ENCODE measurements around the gene COX4I2. TPM values are rescaled to one million over a fixed set of nuclear protein-coding genes. Genes with fewer than 3 reads are reported as not detected.

COX4I2 gene
- total RNA-seq, 1 donor from 2014 or later = 0.34 TPM

GRCh38 chr20:31602779-31603441, 34.8 kb upstream of the COX4I2 start:
- Mint-ChIP-seq H3K36me3 (peaks cover 13% of the 10 kb centered on the region), H3K4me3 (peak overlapping the region; percentile 49), H3K27me3 (ENCODE audit: low read depth) (no peaks in the 10 kb centered on the region), H3K9me3 (no peaks in the 10 kb centered on the region), H3K27ac (peak overlapping the region; percentile 100), H3K4me1 (peaks cover 29% of the 10 kb centered on the region)
- no peak for TF ChIP-seq CTCF (IDR thresholded peaks at IDR 0.05; ENCODE audit: unreplicated experiment)
- DNase-seq (ENCODE audit: low spot score in 2 of 2, unreplicated experiment in 2 of 2) = no peak

- Mint-ChIP-seq H3K9me3 (no peaks in the 10 kb centered on the region), H3K4me3 (peak overlapping the region; percentile 98), H3K27ac (peak overlapping the region; percentile 100), H3K36me3 (peaks cover 13% of the 10 kb centered on the region), H3K27me3 (ENCODE audit: low read depth) (no peaks in the 10 kb centered on the region), H3K4me1 (peaks cover 37% of the 10 kb centered on the region)
- no peak for TF ChIP-seq CTCF (IDR thresholded peaks at IDR 0.05; ENCODE audit: unreplicated experiment)
- peak; percentile 100 for DNase-seq (ENCODE audit: low spot score in 2 of 2, unreplicated experiment in 2 of 2)
These were observed 33.7 kb upstream of the COX4I2 start for GRCh38 chr20:31603822-31604566.

GRCh38 chr20:31604567-31605030, 33.1 kb upstream of the COX4I2 start:
- no peak for TF ChIP-seq CTCF (IDR thresholded peaks at IDR 0.05; ENCODE audit: unreplicated experiment)

GRCh38 chr20:31605031-31605901, 32.4 kb upstream of the COX4I2 start, which contains the start of gene ID1:
ID1 (plus strand) TSS chr20:31605289; CDS start chr20:31605388, 99 bp downstream.
- peaks cover 13% of the 10 kb centered on the region for H3K36me3 Mint-ChIP-seq
- H3K4me3 Mint-ChIP-seq = peak within 1 kb of the TSS; percentile 98
- no peaks in the 10 kb centered on the region for H3K27me3 Mint-ChIP-seq (ENCODE audit: low read depth)
- TF ChIP-seq CTCF (IDR thresholded peaks at IDR 0.05; ENCODE audit: unreplicated experiment) = no peak
- peak; percentile 93 to 97 for DNase-seq (ENCODE audit: low spot score in 2 of 2, unreplicated experiment in 2 of 2)
- peaks cover 45% of the 10 kb centered on the region for H3K4me1 Mint-ChIP-seq
- peak within 1 kb of the TSS; percentile 100 for H3K27ac Mint-ChIP-seq
- no peaks in the 10 kb centered on the region for H3K9me3 Mint-ChIP-seq

More at GRCh38 chr20:31604567-31605030, 33.1 kb upstream of the COX4I2 start:
- peaks cover 13% of the 10 kb centered on the region for H3K36me3 Mint-ChIP-seq
- H3K27me3 Mint-ChIP-seq (ENCODE audit: low read depth) = no peaks in the 10 kb centered on the region
- H3K27ac Mint-ChIP-seq = peak overlapping the region; percentile 100
- no peaks in the 10 kb centered on the region for H3K9me3 Mint-ChIP-seq
- no peak for DNase-seq (ENCODE audit: low spot score in 2 of 2, unreplicated experiment in 2 of 2)
- peaks cover 41% of the 10 kb centered on the region for H3K4me1 Mint-ChIP-seq
- H3K4me3 Mint-ChIP-seq = peak overlapping the region; percentile 98
